H1 (cell line): Measurements from ENCODE around the gene CAMK2D. TPM values are rescaled to one million over a fixed set of nuclear protein-coding genes. Genes with fewer than 3 reads are reported as not detected.

Source experiments
- CTCF ChIA-PET: fragments of 300-600 bp; sonication (Branson Sonifier 250); formaldehyde crosslinking; loops from one replicate; lab custom pipeline; 2021; ENCODE audit not compliant: partially characterized antibody; lab: Charles Lee
- POLR2A ChIA-PET: fragments of 300-600 bp; sonication (Branson Sonifier 250); formaldehyde crosslinking; loops from one replicate; lab custom pipeline; 2021; ENCODE audit warnings: inconsistent platforms; ENCODE audit not compliant: partially characterized antibody; lab: Charles Lee
- DNase-seq, 2 experiments: peaks; one replicate each; pipeline versions ENCODE4 v3.0.0 to v3.0.0-alpha.2; 2010 to 2022; ENCODE audit warnings: low spot score in 2 of 2, low read depth in 1 of 2, mixed read lengths in 1 of 2
- FAIRE-seq: peaks from 2 replicates; lab custom pipeline; 2011; peaks lifted over from hg19 to GRCh38; lab: Jason Lieb, UNC
- H2AFZ ChIP-seq: 2 replicates; pipeline ENCODE4 v1.8.1; 2012; ENCODE audit warnings: low read length, inconsistent platforms
- H2AK5ac ChIP-seq: 2 replicates; pipeline ENCODE4 v1.6.1; 2013; ENCODE audit warnings: low read depth, low read length
- H2BK120ac ChIP-seq: replicated peaks from 2 replicates; pipeline ENCODE3; 2013; ENCODE audit warnings: low read depth, low read length, inconsistent platforms
- H2BK12ac ChIP-seq: 2 replicates; pipeline ENCODE4 v1.6.1; 2013; ENCODE audit warnings: low read depth, low read length
- H2BK15ac ChIP-seq: 2 replicates; pipeline ENCODE4 v1.6.1; 2013; ENCODE audit warnings: low read length
- H2BK20ac ChIP-seq: 2 replicates; pipeline ENCODE4 v1.6.1; 2013; ENCODE audit warnings: low read length
- H2BK5ac ChIP-seq: 2 replicates; pipeline ENCODE4 v1.6.1; 2013; ENCODE audit warnings: low read depth, low read length
- H3K14ac ChIP-seq: 2 replicates; pipeline ENCODE4 v1.6.1; 2013; ENCODE audit warnings: inconsistent platforms; ENCODE audit not compliant: insufficient read length
- H3K18ac ChIP-seq: 2 replicates; pipeline ENCODE4 v1.6.1; 2013; ENCODE audit warnings: low read length; ENCODE audit errors: extremely low read depth
- H3K23ac ChIP-seq: 2 replicates; pipeline ENCODE4 v1.6.1; 2013; ENCODE audit warnings: inconsistent platforms; ENCODE audit not compliant: insufficient read length
- H3K23me2 ChIP-seq: 2 replicates; pipeline ENCODE4 v1.6.1; 2013; ENCODE audit warnings: low read depth, low read length
- H3K27ac ChIP-seq: 2 replicates; pipeline ENCODE4 v1.6.1; 2011; ENCODE audit warnings: low read depth, low read length, inconsistent platforms
- H3K27me3 ChIP-seq, 4 experiments: replicated peaks in 1 of 4; 1 replicate in 1 of 4; 2 replicates in 3 of 4; pipeline versions ENCODE4 v1.6.1 to v1.8.1; 2011 to 2013; ENCODE audit warnings: low read length in 3 of 4, mild to moderate bottlenecking in 3 of 4, inconsistent platforms in 2 of 4, mixed read lengths in 2 of 4, moderate library complexity in 1 of 4; ENCODE audit not compliant: control insufficient read depth in 3 of 4, insufficient read depth in 3 of 4; ENCODE audit errors: extremely low read depth in 1 of 4
- H3K36me3 ChIP-seq, 4 experiments: 2 replicates each; pipeline versions ENCODE4 v1.6.1 to v1.8.1; 2011 to 2013; ENCODE audit warnings: mild to moderate bottlenecking in 4 of 4, low read length in 3 of 4, moderate library complexity in 2 of 4, control low read depth in 1 of 4, inconsistent platforms in 1 of 4; ENCODE audit not compliant: insufficient read depth in 4 of 4, control insufficient read depth in 2 of 4
- H3K4ac ChIP-seq: replicated peaks from 2 replicates; pipeline ENCODE3; 2013; ENCODE audit warnings: low read length, low read depth, mixed read lengths, inconsistent platforms; ENCODE audit not compliant: insufficient read length
- H3K4me1 ChIP-seq, 4 experiments: replicated peaks in 1 of 4; 1 replicate in 1 of 4; 2 replicates in 3 of 4; pipeline versions ENCODE4 v1.6.1 to v1.8.1; 2011 to 2013; ENCODE audit warnings: low read length in 3 of 4, inconsistent platforms in 2 of 4, mixed read lengths in 1 of 4; ENCODE audit not compliant: insufficient read depth in 4 of 4, control insufficient read depth in 3 of 4
- H3K4me2 ChIP-seq, 2 experiments: 2 replicates each; pipeline versions ENCODE4 v1.6.1 to v1.8.1; 2011 to 2013; ENCODE audit warnings: low read depth in 2 of 2, low read length in 2 of 2, control low read depth in 1 of 2, inconsistent platforms in 1 of 2, mild to moderate bottlenecking in 1 of 2; ENCODE audit not compliant: insufficient read depth in 1 of 2
- H3K4me3 ChIP-seq, 4 experiments: fragments of 200-600, 300-600 bp in 1 of 4; sonication (generic), shearing (Covaris generic), sonication (Bioruptor Twin) in 1 of 4; 2 replicates each; pipeline versions ENCODE4 v1.5.1 to v1.8.1; 2011 to 2016; ENCODE audit warnings: low read length in 4 of 4, low read depth in 3 of 4, control low read depth in 2 of 4, inconsistent platforms in 2 of 4, mild to moderate bottlenecking in 2 of 4, mixed read lengths in 1 of 4, moderate library complexity in 1 of 4; ENCODE audit not compliant: insufficient read depth in 2 of 4; ENCODE audit errors: extremely low read depth in 1 of 4
- H3K56ac ChIP-seq: replicated peaks from 2 replicates; pipeline ENCODE3; 2013; ENCODE audit warnings: low read depth, mild to moderate bottlenecking, mixed read lengths, low read length, inconsistent platforms; ENCODE audit not compliant: insufficient read length
- H3K79me1 ChIP-seq: 2 replicates; pipeline ENCODE4 v1.6.1; 2013; ENCODE audit warnings: low read depth, low read length, control low read depth
- H3K79me2 ChIP-seq, 2 experiments: 2 replicates each; pipeline versions ENCODE4 v1.6.1 to v1.8.1; 2012 to 2013; ENCODE audit warnings: low read length in 2 of 2, mild to moderate bottlenecking in 2 of 2, inconsistent platforms in 1 of 2; ENCODE audit not compliant: insufficient read depth in 2 of 2, control insufficient read depth in 1 of 2
- H3K9ac ChIP-seq, 4 experiments: replicated peaks in 1 of 4; 1 replicate in 1 of 4; 2 replicates in 3 of 4; pipeline versions ENCODE4 v1.6.1 to v1.8.1; 2011 to 2013; ENCODE audit warnings: low read depth in 3 of 4, low read length in 3 of 4, control low read depth in 2 of 4, mild to moderate bottlenecking in 2 of 4, moderate library complexity in 2 of 4, inconsistent platforms in 1 of 4; ENCODE audit errors: extremely low read depth in 1 of 4
- H3K9me3 ChIP-seq, 2 experiments: 2 replicates each; pipeline versions ENCODE4 v1.6.1 to v1.8.1; 2012 to 2013; ENCODE audit warnings: mild to moderate bottlenecking in 2 of 2, moderate library complexity in 2 of 2, control low read depth in 1 of 2, inconsistent platforms in 1 of 2, low read depth in 1 of 2, low read length in 1 of 2, mixed read lengths in 1 of 2; ENCODE audit not compliant: insufficient read depth in 2 of 2
- H4K20me1 ChIP-seq, 2 experiments: replicated peaks in 1 of 2; 2 replicates each; pipeline versions ENCODE3 to v1.8.1; 2011 to 2013; ENCODE audit warnings: inconsistent platforms in 2 of 2, low read length in 2 of 2, mild to moderate bottlenecking in 1 of 2; ENCODE audit not compliant: insufficient read depth in 2 of 2, control insufficient read depth in 1 of 2
- H4K5ac ChIP-seq: 2 replicates; pipeline ENCODE4 v1.6.1; 2013; ENCODE audit warnings: low read length, low read depth, mixed read lengths, inconsistent platforms; ENCODE audit not compliant: insufficient read length
- H4K8ac ChIP-seq: 2 replicates; pipeline ENCODE4 v1.8.0; 2013; ENCODE audit warnings: mild to moderate bottlenecking, moderate library complexity, low read length, inconsistent platforms; ENCODE audit not compliant: insufficient read depth; ENCODE audit errors: extremely low read depth
- H4K91ac ChIP-seq: replicated peaks from 2 replicates; pipeline ENCODE3; 2013; ENCODE audit warnings: low read length, mixed read lengths, inconsistent platforms; ENCODE audit not compliant: insufficient read length
- CBX5 ChIP-seq: fragments of 300-800, 300-1000 bp; sonication (generic); IDR thresholded peaks from 2 replicates; pipeline ENCODE4 v1.7.1; 2016; ENCODE audit warnings: antibody characterized with exemption, low read length, low read depth
- CTBP2 ChIP-seq: IDR thresholded peaks from 2 replicates; pipeline ENCODE4 v1.7.0; 2011; ENCODE audit warnings: borderline replicate concordance, mild to moderate bottlenecking, moderate library complexity, mixed read lengths, low read length; ENCODE audit not compliant: insufficient read depth, insufficient read length
- EGR1 ChIP-seq: IDR thresholded peaks from 2 replicates; pipeline ENCODE4 v1.6.1; 2011; ENCODE audit warnings: low read depth, low read length, borderline replicate concordance
- HDAC2 ChIP-seq, 2 experiments: fragments of 300-600 bp in 1 of 2; sonication (generic) in 1 of 2; IDR thresholded peaks; 2 replicates each; pipeline ENCODE4 v1.6.1; 2011 to 2012; ENCODE audit warnings: low read depth in 2 of 2, low read length in 2 of 2, mild to moderate bottlenecking in 2 of 2, moderate library complexity in 2 of 2, borderline replicate concordance in 1 of 2, inconsistent platforms in 1 of 2
- JUN ChIP-seq: IDR thresholded peaks from 2 replicates; pipeline ENCODE4 v1.6.1; 2011; ENCODE audit warnings: low read depth, mild to moderate bottlenecking, improper control_type of control experiment, low read length
- JUND ChIP-seq: IDR thresholded peaks from 2 replicates; pipeline ENCODE4 v1.6.1; 2011; ENCODE audit warnings: mild to moderate bottlenecking, improper control_type of control experiment, low read length
- KDM1A ChIP-seq: fragments of 200-600, 300-600 bp; sonication (generic); IDR thresholded peaks from 2 replicates; pipeline ENCODE4 v1.7.1; 2016; ENCODE audit warnings: mild to moderate bottlenecking, low read length, borderline replicate concordance
- POLR2A ChIP-seq, 2 experiments: IDR thresholded peaks; 1 replicate in 1 of 2; 2 replicates in 1 of 2; pipeline ENCODE4 v1.6.1; 2011; ENCODE audit warnings: low read depth in 2 of 2, low read length in 2 of 2, mild to moderate bottlenecking in 2 of 2; ENCODE audit errors: control extremely low read depth in 1 of 2
- POLR2AphosphoS5 ChIP-seq: IDR thresholded peaks from 2 replicates; pipeline ENCODE4 v1.6.1; 2011; ENCODE audit warnings: low read depth, low read length
- SIRT6 ChIP-seq: IDR thresholded peaks from one replicate; pipeline ENCODE4 v1.7.1; 2012; ENCODE audit warnings: low read length, inconsistent platforms
- SP1 ChIP-seq: IDR thresholded peaks from 2 replicates; pipeline ENCODE4 v1.6.1; 2011; ENCODE audit warnings: low read depth, low read length
- SRF ChIP-seq: IDR thresholded peaks from 2 replicates; pipeline ENCODE4 v1.6.1; 2011; ENCODE audit warnings: mild to moderate bottlenecking, low read depth, low read length, moderate library complexity
- TAF1 ChIP-seq: IDR thresholded peaks from 2 replicates; pipeline ENCODE4 v1.6.1; 2011; ENCODE audit warnings: mild to moderate bottlenecking, low read depth, low read length
- TBP ChIP-seq: IDR thresholded peaks from 2 replicates; pipeline ENCODE4 v1.6.1; 2011; ENCODE audit warnings: low read depth, low read length, improper control_type of control experiment
- polyA plus RNA-seq, 7 experiments: library from polyadenylated mRNA; depleted of rRNA in 3 of 7; stranded (reverse) in 5 of 7; unstranded in 2 of 7; fragments of >200 nt in 5 of 7; fragments of 200-250 nt in 2 of 7; gene quantifications; 1 replicate in 5 of 7; 2 replicates in 1 of 7; 4 replicates in 1 of 7; pipeline versions ENCODE4 v1.2.1 to v1.2.3, GENCODE V29; 2011 to 2013; ENCODE audit warnings: missing spikeins in 2 of 7, mixed read lengths in 2 of 7
- total RNA-seq: library from RNA; stranded (reverse); fragmentation: NEBNext Ultra II Directional; extraction: Animal tissue kit (Norgen Biotek cat#: 25700); gene quantifications from 2 replicates; pipeline ENCODE4 v1.2.1, GENCODE V29; 2021
- TF ChIP-seq, protein P1 (sequence below): IDR thresholded peaks from 2 replicates; pipeline ENCODE4 v1.6.1; 2012; ENCODE audit warnings: inconsistent platforms
- TF ChIP-seq, protein P2 (sequence below): IDR thresholded peaks from 2 replicates; pipeline ENCODE4 v1.6.1; 2011; ENCODE audit warnings: low read depth, mild to moderate bottlenecking, low read length; ENCODE audit not compliant: insufficient read depth

The CAMK2D gene
- total and polyA plus RNA-seq, 2 of the 8 experiments (the other 6 are each of a cell fraction or from before 2014, with no cell fraction given), result 3.2 to 7.0 TPM

DNA sequence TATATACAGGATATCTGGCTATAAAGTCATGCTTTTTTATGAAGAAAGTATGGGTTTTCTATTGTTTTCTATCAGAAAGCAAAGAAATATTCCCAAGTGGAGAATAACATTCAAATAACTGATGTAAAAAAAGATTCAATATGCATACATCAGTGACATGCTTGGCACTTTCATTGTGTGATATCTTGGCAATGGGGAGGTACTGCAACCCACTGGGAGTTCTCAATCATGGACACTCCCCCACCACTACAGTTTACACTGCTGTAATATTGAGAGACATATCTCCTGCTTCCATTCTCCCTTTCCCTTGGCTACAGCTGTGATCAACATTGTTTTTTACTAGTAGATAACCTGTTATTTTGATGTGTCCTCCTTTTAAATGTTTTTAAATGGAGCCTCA is 257.8 kb downstream of the CAMK2D start:
- Histone ChIP-seq H3K23ac (no peak overlapping the region), H2BK15ac (no peak overlapping the region), H3K9ac (no peak overlapping the region), H3K4ac (no peak overlapping the region), H3K9me3 (no peaks in the 10 kb centered on the region), H3K36me3 (no peaks in the 10 kb centered on the region), H3K27ac (no peak overlapping the region), H2BK5ac (no peak overlapping the region), H3K4me2 (no peak overlapping the region), H3K79me2 (no peaks in the 10 kb centered on the region), H4K5ac (no peak overlapping the region), H4K20me1 (no peaks in the 10 kb centered on the region), H4K8ac (no peak overlapping the region), H3K79me1 (no peaks in the 10 kb centered on the region), H2AK5ac (no peak overlapping the region), H3K56ac (no peak overlapping the region), H2AFZ (no peak overlapping the region), H3K4me1 (no peaks in the 10 kb centered on the region), H2BK120ac (no peak overlapping the region), H4K91ac (no peak overlapping the region), H3K14ac (no peak overlapping the region), H3K27me3 (no peaks in the 10 kb centered on the region), H2BK20ac (no peak overlapping the region), H3K18ac (no peak overlapping the region), H2BK12ac (no peak overlapping the region), H3K23me2 (no peaks in the 10 kb centered on the region), H3K4me3 (no peak overlapping the region)
- CTCF ChIA-PET, result interaction anchor here (1.1 to 1.3 kb wide), 2 partner anchors 19 to 25 kb away, joined by 3 read pairs; no protein-coding TSS in a partner anchor
- FAIRE-seq (no peak), DNase-seq (no peak)
- POLR2A ChIA-PET, result no interaction called here
- TF ChIP-seq SRF (no peak), POLR2AphosphoS5 (no peak), POLR2A (IDR thresholded peaks at IDR 0.05; ENCODE audit: control extremely low read depth in 1 of 2, low read depth in 2 of 2, low read length in 2 of 2) (no peak), TBP (no peak), EGR1 (no peak), CTBP2 (no peak), JUN (no peak), HDAC2 (IDR thresholded peaks at IDR 0.05; ENCODE audit: borderline replicate concordance in 1 of 2, low read depth in 2 of 2, low read length in 2 of 2) (no peak), JUND (no peak), CBX5 (no peak), SIRT6 (no peak), TAF1 (no peak), SP1 (no peak), KDM1A (no peak)
- TF ChIP-seq, protein P1, sequence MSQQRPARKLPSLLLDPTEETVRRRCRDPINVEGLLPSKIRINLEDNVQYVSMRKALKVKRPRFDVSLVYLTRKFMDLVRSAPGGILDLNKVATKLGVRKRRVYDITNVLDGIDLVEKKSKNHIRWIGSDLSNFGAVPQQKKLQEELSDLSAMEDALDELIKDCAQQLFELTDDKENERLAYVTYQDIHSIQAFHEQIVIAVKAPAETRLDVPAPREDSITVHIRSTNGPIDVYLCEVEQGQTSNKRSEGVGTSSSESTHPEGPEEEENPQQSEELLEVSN, result no peak
- TF ChIP-seq, protein P2, sequence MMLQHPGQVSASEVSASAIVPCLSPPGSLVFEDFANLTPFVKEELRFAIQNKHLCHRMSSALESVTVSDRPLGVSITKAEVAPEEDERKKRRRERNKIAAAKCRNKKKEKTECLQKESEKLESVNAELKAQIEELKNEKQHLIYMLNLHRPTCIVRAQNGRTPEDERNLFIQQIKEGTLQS, result no peak
